ENCODE measurements around the gene ANTXRL.
"Not testable (repeated sequence)": the region's sequence is repeated elsewhere in the genome, so short reads cannot be mapped to it uniquely, and the experiment has no call there.

Gene ANTXRL

DNA sequence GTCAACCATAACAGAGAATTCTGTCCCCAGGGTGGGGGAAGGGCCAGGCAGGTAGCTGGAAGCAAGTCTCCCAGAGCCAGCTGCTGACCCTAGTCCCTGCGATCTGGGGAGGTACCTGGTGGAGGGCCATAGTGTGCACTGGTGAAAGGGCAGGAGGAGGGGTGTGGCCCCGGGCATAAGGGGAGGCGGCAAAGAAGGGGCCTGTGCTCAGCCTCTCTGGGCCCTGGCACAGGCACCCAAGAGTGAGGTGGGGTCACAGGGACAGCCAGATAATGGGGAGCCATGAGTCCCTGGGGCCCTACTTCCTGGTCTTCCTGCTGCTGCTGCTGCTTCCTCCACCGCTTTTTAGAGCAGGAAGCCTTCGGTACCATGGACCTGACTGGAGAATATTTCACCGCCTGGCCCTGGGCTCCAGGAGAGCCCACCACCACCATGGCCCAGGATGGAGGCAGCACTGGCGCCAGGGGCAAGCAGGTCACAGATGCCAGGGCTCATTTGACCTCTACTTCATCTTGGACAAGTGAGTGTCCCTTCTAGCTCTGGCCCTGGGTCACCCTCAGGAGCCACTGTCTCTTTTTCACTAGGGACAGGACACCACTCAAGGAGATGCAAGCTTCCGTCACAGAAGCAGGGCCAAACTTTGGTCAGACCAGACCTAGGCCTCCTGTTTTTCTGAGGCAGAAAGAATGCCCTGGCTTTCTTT lies at the start of gene ANTXRL:
Gene ANTXRL, plus strand, starts transcription at position 7 of the 703 bp plus-strand sequence. Its CDS starts 266 bp downstream, at position 273.
- no peak within 1 kb of the TSS for H2AFZ ChIP-seq (ENCODE audit: low read length, unreplicated experiment)
- peaks cover 5% of the 10 kb centered on the region for H3K4me1 ChIP-seq (ENCODE audit: control insufficient read depth, insufficient read depth, low read length, unreplicated experiment)
- no peak within 1 kb of the TSS for H3K4me3 ChIP-seq (ENCODE audit: low read depth, low read length)
- peaks cover 15% of the 10 kb centered on the region for H3K27me3 ChIP-seq (ENCODE audit: insufficient read depth, low read length)
- H3K79me2 ChIP-seq (ENCODE audit: control insufficient read depth, insufficient read depth, low read length, unreplicated experiment), result no peaks in the 10 kb centered on the region
- no peak within 1 kb of the TSS for H3K27ac ChIP-seq (ENCODE audit: low read depth, low read length)
- no peaks in the 10 kb centered on the region for H3K36me3 ChIP-seq (ENCODE audit: insufficient read depth, low read length)

DNA sequence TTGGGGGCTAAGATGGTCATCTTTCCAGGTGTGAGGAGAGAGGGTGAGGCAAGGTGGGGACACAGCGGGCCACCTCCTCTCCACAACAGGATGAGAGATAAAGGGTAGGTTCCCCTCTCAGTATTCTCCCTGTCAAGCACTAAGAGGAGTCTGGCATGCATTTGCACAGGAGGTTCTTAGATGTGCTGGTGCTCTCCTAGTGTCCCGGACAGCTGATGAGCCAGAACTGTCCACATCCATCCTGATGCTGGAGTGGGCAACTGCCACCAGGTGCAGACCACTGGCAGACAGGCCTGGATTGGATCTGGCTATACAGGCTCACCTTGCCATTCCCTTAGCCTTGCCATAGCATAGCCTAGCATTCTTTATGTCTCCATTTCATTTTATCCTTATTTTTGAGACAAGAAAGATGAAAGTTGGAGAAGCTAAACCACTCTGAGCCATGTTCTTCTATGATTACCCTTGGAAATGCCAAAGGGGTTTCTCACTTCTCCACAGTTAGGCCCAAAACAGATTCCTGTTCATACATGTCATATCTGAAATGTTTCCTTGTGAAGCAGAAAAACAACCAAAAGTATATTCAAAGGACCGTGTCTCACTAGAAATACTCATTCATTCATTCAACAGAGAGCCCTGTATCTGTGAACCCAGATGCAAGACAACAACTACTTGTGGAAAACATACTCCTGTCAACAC lies 48.8 kb upstream of the ANTXRL start:
- Histone ChIP-seq H3K79me2 (ENCODE audit: control insufficient read depth, insufficient read depth, low read length, unreplicated experiment) (no peaks in the 10 kb centered on the region), H2AFZ (ENCODE audit: low read length, unreplicated experiment) (no peak overlapping the region), H3K27me3 (ENCODE audit: insufficient read depth, low read length) (peaks cover 11% of the 10 kb centered on the region), H3K4me1 (ENCODE audit: control insufficient read depth, insufficient read depth, low read length, unreplicated experiment) (no peaks in the 10 kb centered on the region), H3K27ac (ENCODE audit: low read depth, low read length) (no peak overlapping the region), H3K4me3 (ENCODE audit: low read depth, low read length) (no peak overlapping the region), H3K36me3 (ENCODE audit: insufficient read depth, low read length) (no peaks in the 10 kb centered on the region)

DNA sequence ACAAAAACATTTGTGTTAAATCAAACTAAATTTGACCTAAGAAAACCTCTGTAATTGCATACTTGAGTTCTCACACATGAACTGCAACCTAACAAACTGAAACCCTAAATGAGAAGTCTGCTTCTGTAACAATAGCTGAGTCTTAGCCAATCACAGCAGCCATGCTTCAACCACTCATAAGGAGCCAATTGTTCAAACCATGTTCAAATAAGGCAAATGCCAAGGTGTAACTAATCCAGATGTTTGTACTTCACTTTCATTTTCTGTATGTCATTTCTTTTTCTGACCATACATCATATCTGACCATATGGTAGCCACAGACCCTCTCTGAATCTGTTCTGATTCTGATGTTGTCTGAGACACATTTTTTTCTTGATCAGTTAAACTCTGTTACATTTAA lies 47.5 kb upstream of the ANTXRL start:
- no peaks in the 10 kb centered on the region for H3K36me3 ChIP-seq (ENCODE audit: insufficient read depth, low read length)
- H3K27ac ChIP-seq (ENCODE audit: low read depth, low read length), result no peak overlapping the region
- no peak overlapping the region for H3K4me3 ChIP-seq (ENCODE audit: low read depth, low read length)
- H3K79me2 ChIP-seq (ENCODE audit: control insufficient read depth, insufficient read depth, low read length, unreplicated experiment), result no peaks in the 10 kb centered on the region
- no peak overlapping the region for H2AFZ ChIP-seq (ENCODE audit: low read length, unreplicated experiment)
- H3K4me1 ChIP-seq (ENCODE audit: control insufficient read depth, insufficient read depth, low read length, unreplicated experiment), result no peaks in the 10 kb centered on the region
- H3K27me3 ChIP-seq (ENCODE audit: insufficient read depth, low read length), result peaks cover 23% of the 10 kb centered on the region

- H3K79me2 ChIP-seq (ENCODE audit: control insufficient read depth, insufficient read depth, low read length, unreplicated experiment), result no peaks in the 10 kb centered on the region
- H3K27ac ChIP-seq (ENCODE audit: low read depth, low read length), result no peak overlapping the region
- no peaks in the 10 kb centered on the region for H3K36me3 ChIP-seq (ENCODE audit: insufficient read depth, low read length)
- H3K4me3 ChIP-seq (ENCODE audit: low read depth, low read length), result no peak overlapping the region
- no peaks in the 10 kb centered on the region for H3K4me1 ChIP-seq (ENCODE audit: control insufficient read depth, insufficient read depth, low read length, unreplicated experiment)
- peaks cover 23% of the 10 kb centered on the region for H3K27me3 ChIP-seq (ENCODE audit: insufficient read depth, low read length)
- H2AFZ ChIP-seq (ENCODE audit: low read length, unreplicated experiment), result no peak overlapping the region
These were observed 46.7 kb upstream of the ANTXRL start for GRCh38 chr10:46239993-46240683.

- Histone ChIP-seq H3K27ac (ENCODE audit: low read depth, low read length) (no peak overlapping the region), H2AFZ (ENCODE audit: low read length, unreplicated experiment) (no peak overlapping the region), H3K4me1 (ENCODE audit: control insufficient read depth, insufficient read depth, low read length, unreplicated experiment) (no peaks in the 10 kb centered on the region), H3K4me3 (ENCODE audit: low read depth, low read length) (no peak overlapping the region), H3K27me3 (ENCODE audit: insufficient read depth, low read length) (peaks cover 23% of the 10 kb centered on the region), H3K36me3 (ENCODE audit: insufficient read depth, low read length) (no peaks in the 10 kb centered on the region), H3K79me2 (ENCODE audit: control insufficient read depth, insufficient read depth, low read length, unreplicated experiment) (no peaks in the 10 kb centered on the region)
These were observed 45.9 kb upstream of the ANTXRL start for GRCh38 chr10:46240684-46241565.

GRCh38 chr10:46245381-46245900 lies 41.4 kb upstream of the ANTXRL start:
- Histone ChIP-seq H2AFZ (ENCODE audit: low read length, unreplicated experiment) (no peak overlapping the region), H3K4me1 (ENCODE audit: control insufficient read depth, insufficient read depth, low read length, unreplicated experiment) (no peaks in the 10 kb centered on the region), H3K79me2 (ENCODE audit: control insufficient read depth, insufficient read depth, low read length, unreplicated experiment) (no peaks in the 10 kb centered on the region), H3K36me3 (ENCODE audit: insufficient read depth, low read length) (no peaks in the 10 kb centered on the region), H3K4me3 (ENCODE audit: low read depth, low read length) (no peak overlapping the region), H3K27me3 (ENCODE audit: insufficient read depth, low read length) (peaks cover 23% of the 10 kb centered on the region), H3K27ac (ENCODE audit: low read depth, low read length) (no peak overlapping the region)

GRCh38 chr10:46246400-46247180 lies 40.2 kb upstream of the ANTXRL start:
- not testable (repeated sequence) for H3K36me3 ChIP-seq (ENCODE audit: insufficient read depth, low read length); H3K79me2 ChIP-seq (ENCODE audit: control insufficient read depth, insufficient read depth, low read length, unreplicated experiment); H3K27ac ChIP-seq (ENCODE audit: low read depth, low read length); H2AFZ ChIP-seq (ENCODE audit: low read length, unreplicated experiment); H3K4me1 ChIP-seq (ENCODE audit: control insufficient read depth, insufficient read depth, low read length, unreplicated experiment); H3K4me3 ChIP-seq (ENCODE audit: low read depth, low read length)
- peaks cover 23% of the 10 kb centered on the region for H3K27me3 ChIP-seq (ENCODE audit: insufficient read depth, low read length)

DNA sequence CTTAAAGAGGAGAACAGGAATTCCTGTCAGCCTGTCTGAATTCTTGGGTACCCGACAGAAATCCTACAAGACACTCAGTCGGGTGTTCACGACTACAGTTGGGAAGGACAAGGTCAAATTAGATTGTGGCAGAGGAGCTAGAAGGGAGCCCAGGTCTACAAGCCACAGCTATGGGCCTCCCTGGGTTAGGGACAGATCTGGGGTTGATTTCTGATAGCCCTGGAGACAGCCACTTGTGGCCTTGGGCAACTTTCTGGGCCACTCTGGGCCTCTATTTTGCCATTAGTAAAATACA lies 39.7 kb upstream of the ANTXRL start:
- H3K27me3 ChIP-seq (ENCODE audit: insufficient read depth, low read length), result peaks cover 19% of the 10 kb centered on the region
- no peak overlapping the region for H3K4me3 ChIP-seq (ENCODE audit: low read depth, low read length)
- no peak overlapping the region for H2AFZ ChIP-seq (ENCODE audit: low read length, unreplicated experiment)
- no peaks in the 10 kb centered on the region for H3K4me1 ChIP-seq (ENCODE audit: control insufficient read depth, insufficient read depth, low read length, unreplicated experiment)
- no peaks in the 10 kb centered on the region for H3K79me2 ChIP-seq (ENCODE audit: control insufficient read depth, insufficient read depth, low read length, unreplicated experiment)
- H3K27ac ChIP-seq (ENCODE audit: low read depth, low read length), result no peak overlapping the region
- no peaks in the 10 kb centered on the region for H3K36me3 ChIP-seq (ENCODE audit: insufficient read depth, low read length)

DNA sequence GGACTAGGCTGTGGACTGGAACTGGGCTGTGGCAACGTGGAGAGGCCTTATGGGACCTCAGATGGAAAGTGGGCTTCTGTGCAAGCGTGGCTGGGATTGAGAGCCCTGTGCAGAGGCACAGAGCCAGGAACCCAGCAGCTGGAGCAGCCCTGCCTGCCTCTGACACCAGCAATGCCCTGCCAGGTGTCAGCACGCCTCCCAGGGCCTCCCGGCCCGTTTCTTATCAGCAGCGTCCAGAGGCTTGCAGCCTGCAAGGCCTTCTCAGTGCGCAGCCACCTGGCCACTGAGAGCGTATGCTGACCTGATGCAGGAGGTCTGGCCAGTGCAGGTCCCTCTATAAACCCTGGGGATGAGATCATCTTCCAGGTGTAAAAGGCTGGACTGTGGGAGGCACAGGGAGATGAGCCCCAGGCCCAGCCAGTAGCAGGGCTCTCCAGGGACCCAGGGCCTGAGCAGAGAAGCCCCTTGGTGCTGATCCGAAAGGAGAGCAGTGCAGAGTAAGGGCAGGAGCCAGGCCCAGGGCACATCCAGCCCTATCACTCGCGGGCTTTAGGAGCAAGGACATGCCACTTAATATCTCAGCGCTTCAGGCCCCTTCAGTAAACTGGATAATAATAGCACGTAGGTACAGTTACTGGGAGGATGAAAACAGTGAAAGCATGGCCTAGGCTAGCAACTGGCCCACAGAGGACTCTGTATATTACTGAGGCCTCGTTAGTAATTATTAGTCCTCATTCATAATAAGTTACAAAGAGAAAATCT lies 38.8 kb upstream of the ANTXRL start:
- Histone ChIP-seq H2AFZ (ENCODE audit: low read length, unreplicated experiment) (no peak overlapping the region), H3K27ac (ENCODE audit: low read depth, low read length) (no peak overlapping the region), H3K79me2 (ENCODE audit: control insufficient read depth, insufficient read depth, low read length, unreplicated experiment) (no peaks in the 10 kb centered on the region), H3K27me3 (ENCODE audit: insufficient read depth, low read length) (peaks cover 11% of the 10 kb centered on the region), H3K4me3 (ENCODE audit: low read depth, low read length) (no peak overlapping the region), H3K36me3 (ENCODE audit: insufficient read depth, low read length) (no peaks in the 10 kb centered on the region), H3K4me1 (ENCODE audit: control insufficient read depth, insufficient read depth, low read length, unreplicated experiment) (no peaks in the 10 kb centered on the region)
